ENCODE results near the gene SPP2.

DNA sequence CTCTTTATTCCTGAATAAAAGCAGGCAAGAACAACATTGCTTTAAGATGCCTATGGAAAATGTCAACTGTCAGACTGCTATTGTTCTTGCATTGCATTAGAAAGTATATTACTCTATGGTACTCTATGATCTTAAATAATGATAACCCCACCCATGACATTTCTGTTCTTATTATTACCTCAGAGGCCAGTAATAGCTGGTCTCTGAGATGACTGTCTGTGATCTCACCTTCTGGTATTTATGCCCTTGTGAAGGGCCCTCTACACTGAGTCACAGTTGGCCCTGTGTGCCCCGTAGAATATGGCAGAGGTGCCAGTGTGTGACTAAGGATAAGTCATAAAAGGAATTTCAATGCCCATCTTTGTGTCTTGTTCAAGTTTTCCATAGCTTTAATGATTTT lies 61.0 kb downstream of the SPP2 start:
- TF ChIP-seq, protein P1, sequence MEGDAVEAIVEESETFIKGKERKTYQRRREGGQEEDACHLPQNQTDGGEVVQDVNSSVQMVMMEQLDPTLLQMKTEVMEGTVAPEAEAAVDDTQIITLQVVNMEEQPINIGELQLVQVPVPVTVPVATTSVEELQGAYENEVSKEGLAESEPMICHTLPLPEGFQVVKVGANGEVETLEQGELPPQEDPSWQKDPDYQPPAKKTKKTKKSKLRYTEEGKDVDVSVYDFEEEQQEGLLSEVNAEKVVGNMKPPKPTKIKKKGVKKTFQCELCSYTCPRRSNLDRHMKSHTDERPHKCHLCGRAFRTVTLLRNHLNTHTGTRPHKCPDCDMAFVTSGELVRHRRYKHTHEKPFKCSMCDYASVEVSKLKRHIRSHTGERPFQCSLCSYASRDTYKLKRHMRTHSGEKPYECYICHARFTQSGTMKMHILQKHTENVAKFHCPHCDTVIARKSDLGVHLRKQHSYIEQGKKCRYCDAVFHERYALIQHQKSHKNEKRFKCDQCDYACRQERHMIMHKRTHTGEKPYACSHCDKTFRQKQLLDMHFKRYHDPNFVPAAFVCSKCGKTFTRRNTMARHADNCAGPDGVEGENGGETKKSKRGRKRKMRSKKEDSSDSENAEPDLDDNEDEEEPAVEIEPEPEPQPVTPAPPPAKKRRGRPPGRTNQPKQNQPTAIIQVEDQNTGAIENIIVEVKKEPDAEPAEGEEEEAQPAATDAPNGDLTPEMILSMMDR (IDR thresholded peaks at IDR 0.05; ENCODE audit: low read length), result no peak
- TF ChIP-seq EZH2 (IDR thresholded peaks at IDR 0.05; ENCODE audit: borderline replicate concordance, low read length), result no peak
